HUES6 (cell line): ENCODE data around the gene TRIP11.

ENCODE experiments used
- H3K27ac ChIP-seq: 2 replicates; pipeline ENCODE4 v1.7.0; 2013; ENCODE audit warnings: low read depth, mild to moderate bottlenecking, low read length, inconsistent platforms
- H3K27me3 ChIP-seq: 2 replicates; pipeline ENCODE4 v1.6.1; 2013; ENCODE audit warnings: low read length; ENCODE audit not compliant: control insufficient read depth, insufficient read depth
- H3K36me3 ChIP-seq: 2 replicates; pipeline ENCODE4 v1.6.1; 2013; ENCODE audit warnings: low read length; ENCODE audit not compliant: control insufficient read depth, insufficient read depth
- H3K4me1 ChIP-seq: 2 replicates; pipeline ENCODE4 v1.6.1; 2013; ENCODE audit warnings: low read length; ENCODE audit not compliant: control insufficient read depth, insufficient read depth
- H3K4me3 ChIP-seq: 2 replicates; pipeline ENCODE4 v1.5.1; 2013; ENCODE audit warnings: low read depth, low read length
- H3K9ac ChIP-seq: one replicate; pipeline ENCODE4 v1.6.1; 2013; ENCODE audit warnings: mild to moderate bottlenecking, low read length
- H3K9me3 ChIP-seq: 2 replicates; pipeline ENCODE4 v1.6.1; 2013; ENCODE audit warnings: low read depth, low read length; ENCODE audit not compliant: control insufficient read depth, insufficient read depth

The TRIP11 gene

DNA sequence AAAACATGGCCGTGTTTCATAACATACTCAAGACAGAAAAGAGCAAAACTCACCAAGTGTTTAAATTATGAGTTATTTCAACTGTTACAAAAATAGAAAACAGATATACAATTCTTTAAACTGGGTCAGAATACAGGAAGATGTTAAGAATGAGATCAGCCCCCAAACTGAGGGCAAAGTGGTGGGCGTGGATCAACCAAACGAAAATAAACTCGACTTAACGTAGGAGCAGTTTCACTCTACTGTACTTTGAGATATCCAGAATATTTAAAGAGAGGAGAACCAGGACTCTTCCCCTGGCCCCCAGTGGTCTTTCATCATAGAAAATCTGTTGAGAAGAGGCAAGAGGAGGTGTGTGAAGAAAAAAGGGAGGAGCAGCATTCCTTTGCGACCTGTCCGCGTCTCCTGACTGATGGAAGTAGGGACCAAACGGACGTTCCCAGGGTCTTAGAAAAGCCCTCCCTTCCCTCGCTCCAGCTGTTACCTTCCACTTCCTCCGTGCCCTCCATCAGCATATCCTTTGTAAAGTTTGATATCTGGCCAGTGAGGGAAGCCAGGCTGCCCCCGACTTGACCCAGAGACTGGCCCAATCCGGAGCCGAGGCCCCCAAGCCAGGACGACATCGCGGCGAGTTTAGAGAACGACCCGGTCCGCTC, 668 bp downstream of the TRIP11 start:
- Histone ChIP-seq H3K4me3 (peak overlapping the region; percentile 87), H3K27ac (peak overlapping the region; percentile 94), H3K27me3 (no peaks in the 10 kb centered on the region), H3K36me3 (no peaks in the 10 kb centered on the region), H3K9ac (peak overlapping the region; percentile 97), H3K4me1 (peaks cover 14% of the 10 kb centered on the region), H3K9me3 (no peaks in the 10 kb centered on the region)

DNA sequence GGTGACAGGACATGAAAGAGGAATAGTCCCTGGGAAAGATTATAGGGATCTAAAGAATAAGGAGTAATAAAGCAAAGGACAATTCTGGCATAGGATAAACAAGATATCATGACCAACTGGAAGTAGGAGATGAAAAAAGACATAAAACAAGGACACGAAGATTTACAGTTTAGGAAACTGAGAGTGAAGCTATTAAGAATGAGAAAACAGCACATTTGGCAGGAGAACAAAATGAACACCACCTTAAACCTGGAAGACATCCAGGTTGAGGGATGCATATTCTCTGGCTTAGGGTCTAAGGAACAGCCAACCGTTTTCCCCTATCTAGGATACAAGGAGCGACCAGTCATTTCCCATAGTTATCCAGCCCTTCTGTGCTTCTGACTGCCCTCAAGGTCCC, 1.9 kb downstream of the TRIP11 start:
- H3K4me3 ChIP-seq: peak overlapping the region; percentile 87
- no peak overlapping the region for H3K27ac ChIP-seq
- H3K9ac ChIP-seq: no peak overlapping the region
- H3K9me3 ChIP-seq: peaks cover 4% of the 10 kb centered on the region; the same call in 1 of the 2 replicates
- peaks cover 7% of the 10 kb centered on the region for H3K36me3 ChIP-seq
- no peaks in the 10 kb centered on the region for H3K27me3 ChIP-seq
- peaks cover 14% of the 10 kb centered on the region for H3K4me1 ChIP-seq

GRCh38 chr14:92035890-92036289, 4.0 kb downstream of the TRIP11 start:
- Histone ChIP-seq H3K9ac (no peak overlapping the region), H3K4me3 (no peak overlapping the region), H3K27me3 (no peaks in the 10 kb centered on the region), H3K9me3 (peaks cover 4% of the 10 kb centered on the region; the same call in 1 of the 2 replicates), H3K4me1 (peaks cover 8% of the 10 kb centered on the region; the same call in 1 of the 2 replicates), H3K27ac (no peak overlapping the region), H3K36me3 (peaks cover 19% of the 10 kb centered on the region)

GRCh38 chr14:92033906-92034687, 5.8 kb downstream of the TRIP11 start:
- H3K27me3 ChIP-seq: no peaks in the 10 kb centered on the region
- H3K9me3 ChIP-seq: peaks cover 4% of the 10 kb centered on the region; the same call in 1 of the 2 replicates
- H3K4me1 ChIP-seq: peaks cover 4% of the 10 kb centered on the region; the same call in 1 of the 2 replicates
- H3K36me3 ChIP-seq: peaks cover 23% of the 10 kb centered on the region
- no peak overlapping the region for H3K4me3 ChIP-seq
- H3K9ac ChIP-seq: no peak overlapping the region
- H3K27ac ChIP-seq: no peak overlapping the region

- Histone ChIP-seq H3K4me3 (no peak overlapping the region), H3K27ac (no peak overlapping the region), H3K9me3 (peaks cover 4% of the 10 kb centered on the region; the same call in 1 of the 2 replicates), H3K4me1 (peaks cover 4% of the 10 kb centered on the region; the same call in 1 of the 2 replicates), H3K9ac (no peak overlapping the region), H3K36me3 (peaks cover 23% of the 10 kb centered on the region), H3K27me3 (no peaks in the 10 kb centered on the region)
Measured at GRCh38 chr14:92033433-92033832, 6.4 kb downstream of the TRIP11 start.

DNA sequence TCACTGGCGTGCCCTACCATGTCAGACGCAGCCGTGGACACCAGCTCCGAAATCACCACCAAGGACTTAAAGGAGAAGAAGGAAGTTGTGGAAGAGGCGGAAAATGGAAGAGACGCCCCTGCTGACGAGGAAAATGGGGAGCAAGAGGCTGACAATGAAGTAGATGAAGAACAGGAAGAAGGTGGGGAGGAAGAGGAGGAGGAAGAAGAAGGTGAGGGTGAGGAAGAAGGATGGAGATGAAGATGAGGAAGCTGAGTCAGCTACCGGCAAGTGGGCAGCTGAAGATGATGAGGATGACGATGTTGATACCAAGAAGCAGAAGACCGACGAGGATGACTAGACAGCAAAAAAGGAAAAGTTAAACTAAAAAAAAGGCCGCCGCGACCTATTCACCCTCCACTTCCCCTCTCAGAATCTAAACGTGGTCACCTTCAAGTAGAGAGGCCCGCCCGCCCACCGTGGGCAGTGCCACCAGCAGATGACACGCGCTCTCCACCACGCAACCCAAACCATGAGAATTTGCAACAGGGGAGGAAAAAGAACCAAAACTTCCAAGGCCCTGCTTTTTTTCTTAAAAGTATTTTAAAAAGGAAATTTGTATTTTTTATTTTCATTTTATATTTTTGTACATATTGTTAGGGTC, 13.2 kb downstream of the TRIP11 start:
- Histone ChIP-seq H3K36me3 (peaks cover 35% of the 10 kb centered on the region), H3K4me1 (no peaks in the 10 kb centered on the region), H3K27ac (no peak overlapping the region)

DNA sequence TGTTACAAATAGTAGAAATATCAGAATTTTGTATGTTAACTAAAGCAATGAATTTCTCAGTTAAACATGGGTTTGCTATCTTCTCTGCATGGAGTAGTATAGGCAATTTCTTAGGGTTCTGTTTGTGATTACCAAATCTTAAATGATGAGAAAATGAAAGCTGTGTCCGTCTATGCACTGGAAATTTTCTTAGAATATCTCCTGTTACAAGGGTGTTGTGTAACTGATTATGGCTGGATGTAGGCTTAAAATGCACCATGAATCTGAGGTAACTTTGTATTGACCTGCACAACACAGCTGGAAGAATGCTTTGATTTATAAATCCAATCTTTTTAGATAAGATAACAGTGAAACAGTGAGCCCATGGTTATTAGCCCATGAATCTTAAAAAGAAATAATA, 17.8 kb downstream of the TRIP11 start:
- no peak overlapping the region for H3K9ac ChIP-seq
- no peaks in the 10 kb centered on the region for H3K9me3 ChIP-seq
- no peaks in the 10 kb centered on the region for H3K4me1 ChIP-seq
- no peaks in the 10 kb centered on the region for H3K27me3 ChIP-seq
- no peak overlapping the region for H3K27ac ChIP-seq
- no peak overlapping the region for H3K4me3 ChIP-seq
- H3K36me3 ChIP-seq: peaks cover 43% of the 10 kb centered on the region

More for the DNA sequence above, 13.2 kb downstream of the TRIP11 start:
- Histone ChIP-seq H3K27me3 (no peaks in the 10 kb centered on the region), H3K9ac (no peak overlapping the region), H3K9me3 (no peaks in the 10 kb centered on the region), H3K4me3 (no peak overlapping the region)

DNA sequence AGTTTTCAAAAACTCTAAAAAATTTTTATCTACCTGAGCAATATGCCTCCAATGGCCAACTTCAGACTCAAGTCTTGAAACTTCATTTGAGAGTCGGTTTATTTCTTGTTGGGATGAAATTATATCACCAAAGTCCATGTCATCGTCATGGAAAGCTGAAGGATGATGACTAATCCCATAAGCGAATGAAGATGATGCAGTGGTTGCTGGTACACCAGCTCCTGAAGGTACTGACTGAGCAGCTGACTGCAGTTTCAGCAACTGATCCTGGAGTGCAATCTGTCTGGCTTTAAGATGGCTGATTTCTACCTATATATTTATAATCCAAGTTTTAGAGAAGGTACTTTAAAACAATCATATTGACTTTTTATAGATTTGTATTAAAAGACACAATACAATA, 18.3 kb downstream of the TRIP11 start:
- H3K36me3 ChIP-seq: peaks cover 46% of the 10 kb centered on the region
- no peak overlapping the region for H3K27ac ChIP-seq
- H3K27me3 ChIP-seq: no peaks in the 10 kb centered on the region
- no peaks in the 10 kb centered on the region for H3K4me1 ChIP-seq
- no peak overlapping the region for H3K9ac ChIP-seq
- H3K9me3 ChIP-seq: no peaks in the 10 kb centered on the region
- no peak overlapping the region for H3K4me3 ChIP-seq

GRCh38 chr14:92014040-92014439, 25.8 kb downstream of the TRIP11 start:
- Histone ChIP-seq H3K27ac (no peak overlapping the region), H3K9ac (no peak overlapping the region), H3K4me1 (no peaks in the 10 kb centered on the region), H3K4me3 (no peak overlapping the region), H3K27me3 (no peaks in the 10 kb centered on the region), H3K36me3 (peaks cover 61% of the 10 kb centered on the region), H3K9me3 (no peaks in the 10 kb centered on the region)

DNA sequence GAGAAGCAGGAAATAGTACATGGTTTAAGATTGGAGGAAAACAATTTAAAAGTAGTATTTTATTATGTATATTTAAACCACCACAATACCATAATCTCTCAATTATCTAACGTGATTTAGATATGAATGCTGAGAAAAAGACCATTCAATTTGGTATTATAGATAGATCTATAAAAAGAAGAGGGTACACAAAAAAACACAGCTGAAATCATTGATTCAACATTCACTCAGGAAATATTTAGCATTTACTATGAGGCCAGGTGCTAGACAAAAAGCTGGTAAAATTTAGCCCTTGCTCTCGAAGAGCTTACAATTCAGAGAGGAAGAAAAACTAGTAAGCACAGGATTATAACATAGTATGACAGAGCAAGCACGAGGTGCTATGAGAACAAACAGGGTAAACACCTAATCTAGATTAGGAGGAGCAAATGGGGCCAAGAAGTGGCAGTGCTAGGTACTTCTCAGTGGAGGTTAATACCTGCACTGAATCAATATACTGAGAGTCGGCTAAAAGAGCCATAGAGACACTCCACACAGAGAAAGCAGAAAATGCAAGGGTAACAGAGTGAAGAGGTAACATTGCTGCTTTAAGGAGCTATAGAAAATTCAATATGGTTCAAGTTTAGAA, 27.6 kb downstream of the TRIP11 start:
- Histone ChIP-seq H3K9ac (no peak overlapping the region), H3K9me3 (no peaks in the 10 kb centered on the region), H3K27ac (no peak overlapping the region), H3K27me3 (no peaks in the 10 kb centered on the region), H3K4me1 (no peaks in the 10 kb centered on the region), H3K4me3 (no peak overlapping the region), H3K36me3 (peaks cover 65% of the 10 kb centered on the region)
